H1 (cell line): ENCODE results near the gene HTR5A. TPM values are rescaled to one million over a fixed set of nuclear protein-coding genes. Genes with fewer than 3 reads are reported as not detected.

Experiments used
- CTCF ChIA-PET: fragments of 300-600 bp; sonication (Branson Sonifier 250); formaldehyde crosslinking; loops from one replicate; lab custom pipeline; 2021; ENCODE audit not compliant: partially characterized antibody; lab: Charles Lee
- POLR2A ChIA-PET: fragments of 300-600 bp; sonication (Branson Sonifier 250); formaldehyde crosslinking; loops from one replicate; lab custom pipeline; 2021; ENCODE audit warnings: inconsistent platforms; ENCODE audit not compliant: partially characterized antibody; lab: Charles Lee
- DNase-seq, 2 experiments: peaks; one replicate each; pipeline versions ENCODE4 v3.0.0 to v3.0.0-alpha.2; 2010 to 2022; ENCODE audit warnings: low spot score in 2 of 2, low read depth in 1 of 2, mixed read lengths in 1 of 2
- FAIRE-seq: peaks from 2 replicates; lab custom pipeline; 2011; peaks lifted over from hg19 to GRCh38; lab: Jason Lieb, UNC
- H2AFZ ChIP-seq: 2 replicates; pipeline ENCODE4 v1.8.1; 2012; ENCODE audit warnings: low read length, inconsistent platforms
- H2AK5ac ChIP-seq: 2 replicates; pipeline ENCODE4 v1.6.1; 2013; ENCODE audit warnings: low read depth, low read length
- H2BK120ac ChIP-seq: replicated peaks from 2 replicates; pipeline ENCODE3; 2013; ENCODE audit warnings: low read depth, low read length, inconsistent platforms
- H2BK12ac ChIP-seq: 2 replicates; pipeline ENCODE4 v1.6.1; 2013; ENCODE audit warnings: low read depth, low read length
- H2BK15ac ChIP-seq: 2 replicates; pipeline ENCODE4 v1.6.1; 2013; ENCODE audit warnings: low read length
- H2BK20ac ChIP-seq: 2 replicates; pipeline ENCODE4 v1.6.1; 2013; ENCODE audit warnings: low read length
- H2BK5ac ChIP-seq: 2 replicates; pipeline ENCODE4 v1.6.1; 2013; ENCODE audit warnings: low read depth, low read length
- H3K14ac ChIP-seq: 2 replicates; pipeline ENCODE4 v1.6.1; 2013; ENCODE audit warnings: inconsistent platforms; ENCODE audit not compliant: insufficient read length
- H3K18ac ChIP-seq: 2 replicates; pipeline ENCODE4 v1.6.1; 2013; ENCODE audit warnings: low read length; ENCODE audit errors: extremely low read depth
- H3K23ac ChIP-seq: 2 replicates; pipeline ENCODE4 v1.6.1; 2013; ENCODE audit warnings: inconsistent platforms; ENCODE audit not compliant: insufficient read length
- H3K23me2 ChIP-seq: 2 replicates; pipeline ENCODE4 v1.6.1; 2013; ENCODE audit warnings: low read depth, low read length
- H3K27ac ChIP-seq: 2 replicates; pipeline ENCODE4 v1.6.1; 2011; ENCODE audit warnings: low read depth, low read length, inconsistent platforms
- H3K27me3 ChIP-seq, 4 experiments: replicated peaks in 1 of 4; 1 replicate in 1 of 4; 2 replicates in 3 of 4; pipeline versions ENCODE4 v1.6.1 to v1.8.1; 2011 to 2013; ENCODE audit warnings: low read length in 3 of 4, mild to moderate bottlenecking in 3 of 4, inconsistent platforms in 2 of 4, mixed read lengths in 2 of 4, moderate library complexity in 1 of 4; ENCODE audit not compliant: control insufficient read depth in 3 of 4, insufficient read depth in 3 of 4; ENCODE audit errors: extremely low read depth in 1 of 4
- H3K36me3 ChIP-seq, 4 experiments: 2 replicates each; pipeline versions ENCODE4 v1.6.1 to v1.8.1; 2011 to 2013; ENCODE audit warnings: mild to moderate bottlenecking in 4 of 4, low read length in 3 of 4, moderate library complexity in 2 of 4, control low read depth in 1 of 4, inconsistent platforms in 1 of 4; ENCODE audit not compliant: insufficient read depth in 4 of 4, control insufficient read depth in 2 of 4
- H3K4ac ChIP-seq: replicated peaks from 2 replicates; pipeline ENCODE3; 2013; ENCODE audit warnings: low read length, low read depth, mixed read lengths, inconsistent platforms; ENCODE audit not compliant: insufficient read length
- H3K4me1 ChIP-seq, 4 experiments: replicated peaks in 1 of 4; 1 replicate in 1 of 4; 2 replicates in 3 of 4; pipeline versions ENCODE4 v1.6.1 to v1.8.1; 2011 to 2013; ENCODE audit warnings: low read length in 3 of 4, inconsistent platforms in 2 of 4, mixed read lengths in 1 of 4; ENCODE audit not compliant: insufficient read depth in 4 of 4, control insufficient read depth in 3 of 4
- H3K4me2 ChIP-seq, 2 experiments: 2 replicates each; pipeline versions ENCODE4 v1.6.1 to v1.8.1; 2011 to 2013; ENCODE audit warnings: low read depth in 2 of 2, low read length in 2 of 2, control low read depth in 1 of 2, inconsistent platforms in 1 of 2, mild to moderate bottlenecking in 1 of 2; ENCODE audit not compliant: insufficient read depth in 1 of 2
- H3K4me3 ChIP-seq, 4 experiments: fragments of 200-600, 300-600 bp in 1 of 4; sonication (generic), shearing (Covaris generic), sonication (Bioruptor Twin) in 1 of 4; 2 replicates each; pipeline versions ENCODE4 v1.5.1 to v1.8.1; 2011 to 2016; ENCODE audit warnings: low read length in 4 of 4, low read depth in 3 of 4, control low read depth in 2 of 4, inconsistent platforms in 2 of 4, mild to moderate bottlenecking in 2 of 4, mixed read lengths in 1 of 4, moderate library complexity in 1 of 4; ENCODE audit not compliant: insufficient read depth in 2 of 4; ENCODE audit errors: extremely low read depth in 1 of 4
- H3K56ac ChIP-seq: replicated peaks from 2 replicates; pipeline ENCODE3; 2013; ENCODE audit warnings: low read depth, mild to moderate bottlenecking, mixed read lengths, low read length, inconsistent platforms; ENCODE audit not compliant: insufficient read length
- H3K79me1 ChIP-seq: 2 replicates; pipeline ENCODE4 v1.6.1; 2013; ENCODE audit warnings: low read depth, low read length, control low read depth
- H3K79me2 ChIP-seq, 2 experiments: 2 replicates each; pipeline versions ENCODE4 v1.6.1 to v1.8.1; 2012 to 2013; ENCODE audit warnings: low read length in 2 of 2, mild to moderate bottlenecking in 2 of 2, inconsistent platforms in 1 of 2; ENCODE audit not compliant: insufficient read depth in 2 of 2, control insufficient read depth in 1 of 2
- H3K9ac ChIP-seq, 4 experiments: replicated peaks in 1 of 4; 1 replicate in 1 of 4; 2 replicates in 3 of 4; pipeline versions ENCODE4 v1.6.1 to v1.8.1; 2011 to 2013; ENCODE audit warnings: low read depth in 3 of 4, low read length in 3 of 4, control low read depth in 2 of 4, mild to moderate bottlenecking in 2 of 4, moderate library complexity in 2 of 4, inconsistent platforms in 1 of 4; ENCODE audit errors: extremely low read depth in 1 of 4
- H3K9me3 ChIP-seq, 2 experiments: 2 replicates each; pipeline versions ENCODE4 v1.6.1 to v1.8.1; 2012 to 2013; ENCODE audit warnings: mild to moderate bottlenecking in 2 of 2, moderate library complexity in 2 of 2, control low read depth in 1 of 2, inconsistent platforms in 1 of 2, low read depth in 1 of 2, low read length in 1 of 2, mixed read lengths in 1 of 2; ENCODE audit not compliant: insufficient read depth in 2 of 2
- H4K20me1 ChIP-seq, 2 experiments: replicated peaks in 1 of 2; 2 replicates each; pipeline versions ENCODE3 to v1.8.1; 2011 to 2013; ENCODE audit warnings: inconsistent platforms in 2 of 2, low read length in 2 of 2, mild to moderate bottlenecking in 1 of 2; ENCODE audit not compliant: insufficient read depth in 2 of 2, control insufficient read depth in 1 of 2
- H4K5ac ChIP-seq: 2 replicates; pipeline ENCODE4 v1.6.1; 2013; ENCODE audit warnings: low read length, low read depth, mixed read lengths, inconsistent platforms; ENCODE audit not compliant: insufficient read length
- H4K8ac ChIP-seq: 2 replicates; pipeline ENCODE4 v1.8.0; 2013; ENCODE audit warnings: mild to moderate bottlenecking, moderate library complexity, low read length, inconsistent platforms; ENCODE audit not compliant: insufficient read depth; ENCODE audit errors: extremely low read depth
- H4K91ac ChIP-seq: replicated peaks from 2 replicates; pipeline ENCODE3; 2013; ENCODE audit warnings: low read length, mixed read lengths, inconsistent platforms; ENCODE audit not compliant: insufficient read length
- ASH2L ChIP-seq: fragments of 200-600, 300-600 bp; sonication (generic); IDR thresholded peaks from one replicate; pipeline ENCODE4 v1.7.1; 2017; ENCODE audit warnings: low read length
- ATF2 ChIP-seq: IDR thresholded peaks from 2 replicates; pipeline ENCODE4 v1.6.1; 2012; ENCODE audit warnings: low read length, inconsistent platforms
- CHD1 ChIP-seq: IDR thresholded peaks from 2 replicates; pipeline ENCODE4 v1.6.1; 2012; ENCODE audit warnings: low read depth, low read length, improper control_type of control experiment
- HDAC2 ChIP-seq, 2 experiments: fragments of 300-600 bp in 1 of 2; sonication (generic) in 1 of 2; IDR thresholded peaks; 2 replicates each; pipeline ENCODE4 v1.6.1; 2011 to 2012; ENCODE audit warnings: low read depth in 2 of 2, low read length in 2 of 2, mild to moderate bottlenecking in 2 of 2, moderate library complexity in 2 of 2, borderline replicate concordance in 1 of 2, inconsistent platforms in 1 of 2
- MAFK ChIP-seq: IDR thresholded peaks from 2 replicates; pipeline ENCODE4 v1.6.1; 2012; ENCODE audit warnings: low read depth, mild to moderate bottlenecking, improper control_type of control experiment, low read length
- RBBP5 ChIP-seq: IDR thresholded peaks from 2 replicates; pipeline ENCODE4 v1.7.1; 2012; ENCODE audit warnings: low read depth, mild to moderate bottlenecking, inconsistent platforms, low read length, moderate library complexity, borderline replicate concordance
- RFX5 ChIP-seq: IDR thresholded peaks from 2 replicates; pipeline ENCODE4 v1.6.1; 2011; ENCODE audit warnings: low read depth, low read length, improper control_type of control experiment, borderline replicate concordance
- RXRA ChIP-seq: IDR thresholded peaks from 2 replicates; pipeline ENCODE4 v1.6.1; 2011; ENCODE audit warnings: low read depth, mild to moderate bottlenecking, low read length, moderate library complexity; ENCODE audit not compliant: insufficient read depth
- SAP30 ChIP-seq: fragments of 300-600 bp; sonication (generic); IDR thresholded peaks from 2 replicates; pipeline ENCODE4 v1.7.1; 2012; ENCODE audit warnings: low read length, moderate library complexity, mild to moderate bottlenecking, inconsistent platforms; ENCODE audit not compliant: insufficient read depth, insufficient replicate concordance
- TAF1 ChIP-seq: IDR thresholded peaks from 2 replicates; pipeline ENCODE4 v1.6.1; 2011; ENCODE audit warnings: mild to moderate bottlenecking, low read depth, low read length
- TCF12 ChIP-seq: IDR thresholded peaks from 2 replicates; pipeline ENCODE4 v1.6.1; 2011; ENCODE audit warnings: low read depth, mild to moderate bottlenecking, low read length
- ZNF274 ChIP-seq: IDR thresholded peaks from 2 replicates; pipeline ENCODE4 v1.7.0; 2012; ENCODE audit warnings: low read length, borderline replicate concordance; ENCODE audit errors: extremely low read depth
- WGBS, 2 experiments: shearing (Covaris generic) in 1 of 2; methylation state at CpG; one replicate each; pipeline versions ENCODE4 v1.1.6 to v1.1.7; 2013 to 2015; ENCODE audit warnings: low lambda C conversion rate in 2 of 2, mixed read lengths in 2 of 2, inconsistent platforms in 1 of 2, low coverage in 1 of 2, missing lambda C conversion rate in 1 of 2; ENCODE audit not compliant: insufficient replicate concordance in 2 of 2, insufficient coverage in 1 of 2, insufficient read length in 1 of 2; ENCODE audit errors: extremely low coverage in 1 of 2, missing lambda C conversion rate in 1 of 2; 5-methylcytosine and 5-hydroxymethylcytosine counted together
- polyA plus RNA-seq, 7 experiments: library from polyadenylated mRNA; depleted of rRNA in 3 of 7; stranded (reverse) in 5 of 7; unstranded in 2 of 7; fragments of >200 nt in 5 of 7; fragments of 200-250 nt in 2 of 7; gene quantifications; 1 replicate in 5 of 7; 2 replicates in 1 of 7; 4 replicates in 1 of 7; pipeline versions ENCODE4 v1.2.1 to v1.2.3, GENCODE V29; 2011 to 2013; ENCODE audit warnings: missing spikeins in 2 of 7, mixed read lengths in 2 of 7
- total RNA-seq: library from RNA; stranded (reverse); fragmentation: NEBNext Ultra II Directional; extraction: Animal tissue kit (Norgen Biotek cat#: 25700); gene quantifications from 2 replicates; pipeline ENCODE4 v1.2.1, GENCODE V29; 2021

Gene HTR5A
- total and polyA plus RNA-seq, 2 of the 8 experiments (the other 6 are each of a cell fraction or from before 2014, with no cell fraction given) = 0.02 TPM; not detected in 1

GRCh38 chr7:155064186-155064585, 5.9 kb upstream of the HTR5A start:
- H2AFZ ChIP-seq = no peak overlapping the region
- no peak overlapping the region for H3K23ac ChIP-seq
- no peaks in the 10 kb centered on the region for H3K27me3 ChIP-seq
- H2BK12ac ChIP-seq = no peak overlapping the region
- no peak overlapping the region for H4K91ac ChIP-seq
- H3K36me3 ChIP-seq = no peaks in the 10 kb centered on the region
- H3K27ac ChIP-seq = no peak overlapping the region
- FAIRE-seq (no peak), DNase-seq (no peak)
- H4K5ac ChIP-seq = no peak overlapping the region
- H2BK5ac ChIP-seq = no peak overlapping the region
- POLR2A ChIA-PET = no interaction called here
- 80% methylated on average over 4 of the region's 4 CpGs; no CpG with 5 or more reads in 1 of the 2 experiments for WGBS, 2 experiments
- H2BK20ac ChIP-seq = no peak overlapping the region
- H2AK5ac ChIP-seq = no peak overlapping the region
- no peak overlapping the region for H2BK120ac ChIP-seq
- H3K9ac ChIP-seq = no peak overlapping the region
- no peak overlapping the region for H4K8ac ChIP-seq
- CTCF ChIA-PET = interaction anchor here (0.6 to 1.2 kb wide), 3 partner anchors 49 to 155 kb away, joined by 3 to 4 read pairs (median 3); no protein-coding TSS in a partner anchor
- H3K23me2 ChIP-seq = no peaks in the 10 kb centered on the region
- no peaks in the 10 kb centered on the region for H3K79me1 ChIP-seq
- H3K4ac ChIP-seq = no peak overlapping the region
- H3K4me2 ChIP-seq = no peak overlapping the region
- H3K79me2 ChIP-seq = no peaks in the 10 kb centered on the region
- no peak overlapping the region for H3K14ac ChIP-seq
- H3K4me1 ChIP-seq = no peaks in the 10 kb centered on the region
- no peak overlapping the region for H2BK15ac ChIP-seq
- H3K18ac ChIP-seq = no peak overlapping the region
- H4K20me1 ChIP-seq = no peaks in the 10 kb centered on the region
- no peak overlapping the region for H3K4me3 ChIP-seq
- no peaks in the 10 kb centered on the region for H3K9me3 ChIP-seq
- H3K56ac ChIP-seq = no peak overlapping the region
- no peak for TF ChIP-seq CHD1
- TF ChIP-seq TAF1 = no peak
- no peak for TF ChIP-seq SAP30
- TF ChIP-seq ZNF274 = no peak
- no peak for TF ChIP-seq RBBP5
- no peak for TF ChIP-seq ATF2
- no peak for TF ChIP-seq TCF12
- no peak for TF ChIP-seq MAFK
- no peak for TF ChIP-seq RFX5
- no peak for TF ChIP-seq RXRA
- TF ChIP-seq HDAC2 (IDR thresholded peaks at IDR 0.05; ENCODE audit: borderline replicate concordance in 1 of 2, low read depth in 2 of 2, low read length in 2 of 2) = no peak
- no peak for TF ChIP-seq ASH2L
